ENCODE measurements around the gene REV3L. TPM values are rescaled to one million over a fixed set of nuclear protein-coding genes. Genes with fewer than 3 reads are reported as not detected.
A peak's percentile ranks its signal among the peaks of the same experiment; 100 is the strongest.
"Not testable (repeated sequence)": the region's sequence is repeated elsewhere in the genome, so short reads cannot be mapped to it uniquely, and the experiment has no call there.

The REV3L gene
- total and polyA plus RNA-seq, 4 donors, result 3.8 to 17.7 (median 11.2) TPM

- H3K4me1 ChIP-seq (ENCODE audit: control insufficient read depth in 4 of 4, insufficient read depth in 4 of 4, low read length in 3 of 4), result peaks cover 0 to 4% (median 2%) of the 10 kb centered on the region in 4 donors
- WGBS, result 97% methylated on average over 8 of the region's 8 CpGs
- no peaks in the 10 kb centered on the region for H3K9me3 ChIP-seq (ENCODE audit: control insufficient read depth in 4 of 4, low read length in 3 of 4)
- peaks cover 3 to 24% (median 22%) of the 10 kb centered on the region in 4 donors for H3K36me3 ChIP-seq (ENCODE audit: control insufficient read depth in 4 of 4, insufficient read depth in 3 of 4, low read depth in 1 of 4, low read length in 3 of 4)
- DNase-seq (ENCODE audit: low spot score), result no peak
- no peaks in the 10 kb centered on the region for H3K27me3 ChIP-seq (ENCODE audit: control insufficient read depth in 4 of 4, insufficient read depth in 4 of 4, low read length in 3 of 4)
- H3K9ac ChIP-seq (ENCODE audit: low read depth in 1 of 2, low read length in 2 of 2), result no peak overlapping the region
- no peak overlapping the region for H3K4me3 ChIP-seq (ENCODE audit: low read depth in 1 of 3, low read length in 3 of 3)
- TF ChIP-seq SP1 (IDR thresholded peaks at IDR 0.05) (no peak), HNF4G (IDR thresholded peaks at IDR 0.05) (no peak), ATF3 (IDR thresholded peaks at IDR 0.05) (no peak)
- no peak overlapping the region for H3K27ac ChIP-seq (ENCODE audit: low read depth in 1 of 2, low read length in 2 of 2)
Measured at GRCh38 chr6:111306104-111306888, 176.7 kb downstream of the REV3L start.

GRCh38 chr6:111301946-111302345, 181.1 kb downstream of the REV3L start:
- WGBS, result 31% methylated on average over 2 of the region's 2 CpGs
- no peaks in the 10 kb centered on the region for H3K27me3 ChIP-seq (ENCODE audit: control insufficient read depth in 4 of 4, insufficient read depth in 4 of 4, low read length in 3 of 4)
- H3K36me3 ChIP-seq (ENCODE audit: control insufficient read depth in 4 of 4, insufficient read depth in 3 of 4, low read depth in 1 of 4, low read length in 3 of 4), result peaks cover 0 to 16% (median 1%) of the 10 kb centered on the region in 4 donors
- no peaks in the 10 kb centered on the region for H3K9me3 ChIP-seq (ENCODE audit: control insufficient read depth in 4 of 4, low read length in 3 of 4)
- DNase-seq (ENCODE audit: low spot score), result no peak
- no peak overlapping the region for H3K27ac ChIP-seq (ENCODE audit: low read depth in 1 of 2, low read length in 2 of 2)
- H3K4me3 ChIP-seq (ENCODE audit: low read depth in 1 of 3, low read length in 3 of 3), result no peak overlapping the region
- H3K4me1 ChIP-seq (ENCODE audit: control insufficient read depth in 4 of 4, insufficient read depth in 4 of 4, low read length in 3 of 4), result peaks cover 0 to 4% (median 2%) of the 10 kb centered on the region in 4 donors
- TF ChIP-seq HNF4A (conservative IDR thresholded peaks at IDR 0.05), result peak in 1 of 2 donors; percentile 5
- no peak for TF ChIP-seq CTCF (IDR thresholded peaks at IDR 0.05; ENCODE audit: low read depth, low read length, missing input control)
- H3K9ac ChIP-seq (ENCODE audit: low read depth in 1 of 2, low read length in 2 of 2), result no peak overlapping the region

- not testable (repeated sequence) for H3K4me3 ChIP-seq (ENCODE audit: low read depth in 1 of 3, low read length in 3 of 3); DNase-seq (ENCODE audit: low spot score); H3K4me1 ChIP-seq (ENCODE audit: control insufficient read depth in 4 of 4, insufficient read depth in 4 of 4, low read length in 3 of 4); H3K27me3 ChIP-seq (ENCODE audit: control insufficient read depth in 4 of 4, insufficient read depth in 4 of 4, low read length in 3 of 4); H3K9ac ChIP-seq (ENCODE audit: low read depth in 1 of 2, low read length in 2 of 2); H3K27ac ChIP-seq (ENCODE audit: low read depth in 1 of 2, low read length in 2 of 2); H3K9me3 ChIP-seq (ENCODE audit: control insufficient read depth in 4 of 4, low read length in 3 of 4)
- 94% methylated on average over 9 of the region's 9 CpGs for WGBS
- peaks cover 0 to 12% (median 1%) of the 10 kb centered on the region in 4 donors for H3K36me3 ChIP-seq (ENCODE audit: control insufficient read depth in 4 of 4, insufficient read depth in 3 of 4, low read depth in 1 of 4, low read length in 3 of 4)
Measured at GRCh38 chr6:111300938-111301800, 181.8 kb downstream of the REV3L start.

- TF ChIP-seq TAF1 (conservative IDR thresholded peaks at IDR 0.05), result no peak
- Histone ChIP-seq H3K4me1 (ENCODE audit: control insufficient read depth in 4 of 4, insufficient read depth in 4 of 4, low read length in 3 of 4) (peaks cover 0 to 4% (median 2%) of the 10 kb centered on the region in 4 donors), H3K9me3 (ENCODE audit: control insufficient read depth in 4 of 4, low read length in 3 of 4) (no peaks in the 10 kb centered on the region), H3K36me3 (ENCODE audit: control insufficient read depth in 4 of 4, insufficient read depth in 3 of 4, low read depth in 1 of 4, low read length in 3 of 4) (peaks cover 0 to 16% (median 1%) of the 10 kb centered on the region in 4 donors), H3K4me3 (ENCODE audit: low read depth in 1 of 3, low read length in 3 of 3) (no peak overlapping the region), H3K27me3 (ENCODE audit: control insufficient read depth in 4 of 4, insufficient read depth in 4 of 4, low read length in 3 of 4) (no peaks in the 10 kb centered on the region), H3K9ac (ENCODE audit: low read depth in 1 of 2, low read length in 2 of 2) (no peak overlapping the region), H3K27ac (ENCODE audit: low read depth in 1 of 2, low read length in 2 of 2) (no peak overlapping the region)
- WGBS, result 95% methylated on average over 1 of the region's 1 CpG
- DNase-seq (ENCODE audit: low spot score), result no peak
Measured at GRCh38 chr6:111297776-111298175, 185.2 kb downstream of the REV3L start.
